HepG2 (cell line): ENCODE measurements around the gene GPR158. TPM values are rescaled to one million over a fixed set of nuclear protein-coding genes. Genes with fewer than 3 reads are reported as not detected.

ENCODE experiments used
- ATAC-seq: fragments of 200-7000 bp; cut with Tn5 transposase; 3 replicates; pipeline ENCODE4 v1.9.1; 2020; ENCODE audit warnings: mild to moderate bottlenecking, moderate library complexity
- BruUV-seq: library from RNA; stranded (reverse); fragments of 400-500 nt; replicated peaks from 2 replicates; lab custom pipeline; 2021; lab: Mats Ljungman, UMichigan
- CTCF ChIA-PET: fragments of 300-600 bp; formaldehyde crosslinking; extraction: SDS; loops from one replicate; lab custom pipeline; 2021; ENCODE audit warnings: low total read pairs, inconsistent platforms, low intra/inter-chr PET ratio; lab: Yijun Ruan, JAX
- POLR2A ChIA-PET: fragments of 350-600 bp; sonication (Branson Sonifier 250); formaldehyde crosslinking; loops from one replicate; lab custom pipeline; 2020; ENCODE audit warnings: antibody characterized with exemption, inconsistent platforms; lab: Yijun Ruan, JAX
- DNase-seq: peaks from one replicate; pipeline ENCODE4 v3.0.0-alpha.2; 2015; ENCODE audit warnings: low spot score
- FAIRE-seq: peaks from 3 replicates; lab custom pipeline; 2011; peaks lifted over from hg19 to GRCh38; lab: Jason Lieb, UNC
- H2AFZ ChIP-seq: one replicate; pipeline ENCODE4 v1.6.1; 2011; ENCODE audit warnings: low read length, inconsistent platforms
- H3K27ac ChIP-seq: fragments of 300-600 bp; 3 replicates; pipeline ENCODE4 v1.8.0; 2011; ENCODE audit warnings: mixed run types, mild to moderate bottlenecking, mixed read lengths, low read length, inconsistent platforms; ENCODE audit not compliant: insufficient read depth; ENCODE audit errors: extremely low read length
- H3K27me3 ChIP-seq, 2 experiments: fragments of 200-600 bp in 1 of 2; 2 replicates in 1 of 2; 3 replicates in 1 of 2; pipeline versions ENCODE4 v1.6.0 to v1.8.0; 2011; ENCODE audit warnings: low read length in 2 of 2, mild to moderate bottlenecking in 2 of 2, moderate library complexity in 2 of 2, inconsistent platforms in 1 of 2; ENCODE audit not compliant: insufficient read depth in 2 of 2, control insufficient read depth in 1 of 2
- H3K36me3 ChIP-seq, 2 experiments: fragments of 200-600 bp in 1 of 2; replicated peaks in 1 of 2; 2 replicates in 1 of 2; 3 replicates in 1 of 2; pipeline versions ENCODE4 v1.5.1 to v1.8.0; 2011; ENCODE audit warnings: low read length in 2 of 2, inconsistent platforms in 1 of 2; ENCODE audit not compliant: insufficient read depth in 2 of 2, control insufficient read depth in 1 of 2
- H3K4me1 ChIP-seq: 2 replicates; pipeline ENCODE4 v1.5.1; 2012; ENCODE audit warnings: low read length, inconsistent platforms; ENCODE audit not compliant: insufficient read depth
- H3K4me2 ChIP-seq: 2 replicates; pipeline ENCODE4 v1.6.0; 2011; ENCODE audit warnings: low read depth, low read length, inconsistent platforms
- H3K4me3 ChIP-seq, 3 experiments: fragments of 200-600 bp in 1 of 3; sonication (generic), shearing (Covaris generic) in 1 of 3; replicated peaks in 1 of 3; 2 replicates each; pipeline ENCODE4 v1.5.1; 2011 to 2016; ENCODE audit warnings: low read length in 3 of 3, inconsistent platforms in 2 of 3, low read depth in 2 of 3, mild to moderate bottlenecking in 2 of 3, control low read depth in 1 of 3, mixed read lengths in 1 of 3; ENCODE audit not compliant: insufficient read depth in 1 of 3
- H3K79me2 ChIP-seq: one replicate; pipeline ENCODE4 v1.6.1; 2011; ENCODE audit warnings: low read length, inconsistent platforms; ENCODE audit not compliant: insufficient read depth
- H3K9ac ChIP-seq: 2 replicates; pipeline ENCODE4 v1.6.0; 2011; ENCODE audit warnings: mild to moderate bottlenecking, low read depth, low read length, inconsistent platforms; ENCODE audit not compliant: insufficient read depth
- H3K9me3 ChIP-seq: 2 replicates; pipeline ENCODE4 v1.5.1; 2012; ENCODE audit warnings: mild to moderate bottlenecking, low read length
- H4K20me1 ChIP-seq: 2 replicates; pipeline ENCODE4 v1.6.0; 2011; ENCODE audit warnings: inconsistent platforms, mild to moderate bottlenecking, low read length, moderate library complexity; ENCODE audit not compliant: insufficient read depth
- ASH2L ChIP-seq: fragments of 300-600, 200-600 bp; sonication (generic); IDR thresholded peaks from 2 replicates; pipeline ENCODE4 v1.7.0; 2017; ENCODE audit warnings: low read depth, mild to moderate bottlenecking, moderate library complexity, mixed read lengths, low read length; ENCODE audit not compliant: insufficient read length
- ATM ChIP-seq: fragments of 450-650 bp; IDR thresholded peaks from 2 replicates; pipeline ENCODE4 v1.7.1; 2017; ENCODE audit warnings: mild to moderate bottlenecking, borderline replicate concordance
- CBX2 ChIP-seq, 2 experiments: fragments of 200-600 bp in 1 of 2; sonication (generic); formaldehyde crosslinking in 1 of 2; IDR thresholded peaks; 2 replicates each; pipeline versions ENCODE4 v1.7.0 to v1.8.1; 2018 to 2022; ENCODE audit warnings: low read depth in 2 of 2, low read length in 1 of 2, mild to moderate bottlenecking in 1 of 2, missing genetic modification reagents in 1 of 2
- KAT8 ChIP-seq: IDR thresholded peaks from 2 replicates; pipeline ENCODE4 v1.6.1; 2016; ENCODE audit warnings: missing genetic modification reagents, missing compliant biosample characterization
- RFX5 ChIP-seq: IDR thresholded peaks from 2 replicates; pipeline ENCODE4 v1.6.1; 2011; ENCODE audit warnings: low read depth, low read length, improper control_type of control experiment
- SOX13 ChIP-seq, 3 experiments: fragments of 450-650 bp in 1 of 3; sonication (generic) in 1 of 3; formaldehyde crosslinking in 1 of 3; IDR thresholded peaks in 2 of 3; conservative IDR thresholded peaks in 1 of 3; 2 replicates each; pipeline versions ENCODE4 v1.5.0 to v1.6.1; 2016 to 2020; ENCODE audit warnings: antibody characterized with exemption in 1 of 3, mild to moderate bottlenecking in 1 of 3, missing compliant biosample characterization in 1 of 3, missing genetic modification reagents in 1 of 3, moderate library complexity in 1 of 3
- TCF7L2 ChIP-seq: IDR thresholded peaks from 2 replicates; pipeline ENCODE4 v1.6.1; 2011; ENCODE audit warnings: mild to moderate bottlenecking, low read depth, low read length, moderate library complexity
- TOPORS ChIP-seq: sonication (generic); formaldehyde crosslinking; IDR thresholded peaks from 2 replicates; pipeline ENCODE4 v1.8.0; 2023; ENCODE audit warnings: mild to moderate bottlenecking, missing genetic modification reagents
- ZFP36L2 ChIP-seq: sonication (generic); formaldehyde crosslinking; IDR thresholded peaks from 2 replicates; pipeline ENCODE4 v1.4.0; 2020; ENCODE audit warnings: missing genetic modification reagents
- ZKSCAN8 ChIP-seq: IDR thresholded peaks from 2 replicates; pipeline ENCODE4 v1.6.1; 2016; ENCODE audit warnings: borderline replicate concordance, missing genetic modification reagents, missing compliant biosample characterization
- ZMAT3 ChIP-seq: sonication (generic); formaldehyde crosslinking; conservative IDR thresholded peaks from 2 replicates; pipeline ENCODE4 v1.7.0; 2021; ENCODE audit warnings: missing genetic modification reagents
- ZMYM3 ChIP-seq: sonication (generic); formaldehyde crosslinking; IDR thresholded peaks from 2 replicates; pipeline ENCODE4 v1.5.1; 2020; ENCODE audit warnings: mild to moderate bottlenecking, missing genetic modification reagents
- ZNF274 ChIP-seq: sonication (generic); formaldehyde crosslinking; IDR thresholded peaks from 2 replicates; pipeline ENCODE4 v1.5.1; 2020; ENCODE audit warnings: mild to moderate bottlenecking, missing genetic modification reagents
- ZNF589 ChIP-seq: sonication (generic); formaldehyde crosslinking; conservative IDR thresholded peaks from 2 replicates; pipeline ENCODE4 v1.8.0; 2022; ENCODE audit warnings: mild to moderate bottlenecking, moderate library complexity, missing genetic modification reagents
- ZNF605 ChIP-seq: sonication (generic); formaldehyde crosslinking; IDR thresholded peaks from 2 replicates; pipeline ENCODE4 v1.8.0; 2022; ENCODE audit warnings: mild to moderate bottlenecking, missing genetic modification reagents
- WGBS: methylation state at CpG from one replicate; pipeline ENCODE4 v1.1.6; 2017; ENCODE audit warnings: low lambda C conversion rate; 5-methylcytosine and 5-hydroxymethylcytosine counted together
- in situ Hi-C: cut with HindIII; loops from 2 replicates; pipeline ENCODE4 v1.10.0; 2017; ENCODE audit warnings: low pct_unique_long_range_greater_than_20kb; ENCODE audit not compliant: extremely low pct_ligation_motif_present
- intact Hi-C: fragments of 100-400 bp; cut with micrococcal nuclease; formaldehyde crosslinking; loops from one replicate; pipeline ENCODE4 v1.10.0; 2022; ENCODE audit not compliant: unreplicated experiment
- polyA plus RNA-seq, 8 experiments: library from polyadenylated mRNA; depleted of rRNA in 3 of 8; stranded (reverse) in 7 of 8; unstranded in 1 of 8; fragments of >200 nt; fragmentation: Illumina TruSeq in 4 of 8; extraction: Trizol in 4 of 8; gene quantifications; 2 replicates each; pipeline versions ENCODE4 v1.2.1 to v1.2.3, GENCODE V29; 2011 to 2016; ENCODE audit warnings: low read depth in 4 of 8, missing spikeins in 1 of 8, mixed read lengths in 1 of 8; ENCODE audit not compliant: insufficient read depth in 1 of 8
- total RNA-seq, 5 experiments: library from RNA; depleted of rRNA; stranded (reverse); fragments of >200 nt; fragmentation: Illumina TruSeq; extraction: Trizol; gene quantifications; 2 replicates each; pipeline ENCODE4 v1.2.3, GENCODE V29; 2016; ENCODE audit warnings: low read depth in 1 of 5
- TF ChIP-seq, protein P1 (sequence below): sonication (generic); formaldehyde crosslinking; IDR thresholded peaks from 2 replicates; pipeline ENCODE4 v1.5.0; 2020; ENCODE audit warnings: missing genetic modification reagents, mild to moderate bottlenecking, borderline replicate concordance
- TF ChIP-seq, protein P2 (sequence below): sonication (generic); formaldehyde crosslinking; IDR thresholded peaks from 2 replicates; pipeline ENCODE4 v1.5.1; 2020; ENCODE audit warnings: missing genetic modification reagents, mild to moderate bottlenecking, borderline replicate concordance

GPR158 gene
- total and polyA plus RNA-seq, 2 of the 13 experiments (the other 11 are each of a cell fraction or from before 2014, with no cell fraction given), result not detected

DNA sequence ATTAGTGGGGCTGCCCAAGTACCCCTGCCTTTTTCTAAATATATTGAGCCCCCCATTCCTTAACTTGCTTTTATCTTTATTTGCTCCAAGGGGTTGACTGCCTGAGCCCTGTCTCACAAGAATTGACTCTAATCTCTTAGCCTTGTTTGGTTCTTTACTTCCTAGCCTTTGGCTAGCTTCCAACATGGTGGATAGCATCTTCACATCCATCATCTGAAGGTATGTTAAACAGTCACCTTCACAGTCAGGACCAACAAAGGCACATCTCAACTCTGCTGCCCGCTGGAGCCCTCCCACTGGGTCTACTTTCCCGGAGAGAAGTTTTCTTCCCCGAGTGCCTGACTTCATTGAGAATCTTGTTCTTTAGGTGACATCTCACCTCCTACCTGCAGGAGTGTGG is 329.5 kb downstream of the GPR158 start:
- CTCF ChIA-PET, result no interaction called here
- Histone ChIP-seq H3K9ac (no peak overlapping the region), H3K27ac (no peak overlapping the region), H3K4me3 (no peak overlapping the region), H3K9me3 (no peaks in the 10 kb centered on the region), H4K20me1 (no peaks in the 10 kb centered on the region), H2AFZ (no peak overlapping the region), H3K79me2 (no peaks in the 10 kb centered on the region), H3K36me3 (no peaks in the 10 kb centered on the region), H3K27me3 (0 out of 5 replicates have a peak, but pooled peaks cover 0 to 3% of the 10 kb centered on the region in 2 experiments), H3K4me2 (no peak overlapping the region), H3K4me1 (no peaks in the 10 kb centered on the region)
- WGBS, result 2% methylated on average over 3 of the region's 3 CpGs
- DNase-seq (no peak), ATAC-seq (no peak), FAIRE-seq (no peak)
- TF ChIP-seq CBX2 (IDR thresholded peaks at IDR 0.05; ENCODE audit: low read depth, low read length) (no peak), CBX2 (CRISPR knock-in tag; IDR thresholded peaks at IDR 0.05; ENCODE audit: low read depth) (no peak), RFX5 (no peak), KAT8 (CRISPR knock-in tag) (no peak), ZMAT3 (CRISPR knock-in tag) (no peak), ZFP36L2 (CRISPR knock-in tag) (no peak), ZNF589 (CRISPR knock-in tag) (no peak), TCF7L2 (no peak)
- TF ChIP-seq, protein P1, sequence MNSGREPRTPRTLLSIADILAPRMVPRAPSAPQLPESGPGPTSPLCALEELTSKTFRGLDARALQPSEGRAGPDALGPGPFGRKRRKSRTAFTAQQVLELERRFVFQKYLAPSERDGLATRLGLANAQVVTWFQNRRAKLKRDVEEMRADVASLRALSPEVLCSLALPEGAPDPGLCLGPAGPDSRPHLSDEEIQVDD (CRISPR knock-in tag), result no peak
- intact Hi-C loops, result no loop called here
- BruUV-seq, result no TSS peak
- POLR2A ChIA-PET, result no interaction called here
- in situ Hi-C loops, result no loop called here

DNA sequence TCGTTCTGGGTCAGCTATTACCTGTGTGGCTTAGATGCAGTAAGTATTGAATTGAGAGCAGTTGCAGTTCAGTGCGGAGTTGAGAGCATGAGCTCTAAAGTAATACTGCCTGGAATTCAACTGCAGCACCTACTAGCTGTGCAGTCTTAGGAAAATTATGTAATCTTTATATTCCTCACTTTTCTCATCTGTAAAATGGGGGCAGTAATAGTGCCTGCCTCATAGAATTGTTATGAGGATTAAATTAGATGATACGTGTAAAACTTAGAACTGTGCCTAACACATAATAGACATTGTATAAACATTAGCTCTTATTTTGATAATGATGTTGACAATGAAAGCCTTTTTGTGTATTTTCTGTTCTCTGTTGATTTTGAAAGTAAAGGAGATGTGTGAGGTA is 330.0 kb downstream of the GPR158 start:
- DNase-seq (no peak), ATAC-seq (no peak), FAIRE-seq (no peak)
- no TSS peak for BruUV-seq
- no peaks in the 10 kb centered on the region for H3K4me1 ChIP-seq
- no peak overlapping the region for H2AFZ ChIP-seq
- H3K9me3 ChIP-seq, result no peaks in the 10 kb centered on the region
- no peaks in the 10 kb centered on the region for H3K79me2 ChIP-seq
- CTCF ChIA-PET, result no interaction called here
- no peak overlapping the region for H3K9ac ChIP-seq
- no peaks in the 10 kb centered on the region for H3K36me3 ChIP-seq
- POLR2A ChIA-PET, result no interaction called here
- intact Hi-C loops (no loop called here), in situ Hi-C loops (no loop called here)
- H3K4me2 ChIP-seq, result no peak overlapping the region
- H4K20me1 ChIP-seq, result no peaks in the 10 kb centered on the region
- H3K4me3 ChIP-seq, result no peak overlapping the region
- no peak overlapping the region for H3K27ac ChIP-seq
- 7% methylated on average over 3 of the region's 3 CpGs for WGBS
- H3K27me3 ChIP-seq, result 0 out of 5 replicates have a peak, but pooled peaks cover 0 to 3% of the 10 kb centered on the region in 2 experiments
- TF ChIP-seq ZMYM3 (CRISPR knock-in tag), result no peak
- TF ChIP-seq, protein P2, sequence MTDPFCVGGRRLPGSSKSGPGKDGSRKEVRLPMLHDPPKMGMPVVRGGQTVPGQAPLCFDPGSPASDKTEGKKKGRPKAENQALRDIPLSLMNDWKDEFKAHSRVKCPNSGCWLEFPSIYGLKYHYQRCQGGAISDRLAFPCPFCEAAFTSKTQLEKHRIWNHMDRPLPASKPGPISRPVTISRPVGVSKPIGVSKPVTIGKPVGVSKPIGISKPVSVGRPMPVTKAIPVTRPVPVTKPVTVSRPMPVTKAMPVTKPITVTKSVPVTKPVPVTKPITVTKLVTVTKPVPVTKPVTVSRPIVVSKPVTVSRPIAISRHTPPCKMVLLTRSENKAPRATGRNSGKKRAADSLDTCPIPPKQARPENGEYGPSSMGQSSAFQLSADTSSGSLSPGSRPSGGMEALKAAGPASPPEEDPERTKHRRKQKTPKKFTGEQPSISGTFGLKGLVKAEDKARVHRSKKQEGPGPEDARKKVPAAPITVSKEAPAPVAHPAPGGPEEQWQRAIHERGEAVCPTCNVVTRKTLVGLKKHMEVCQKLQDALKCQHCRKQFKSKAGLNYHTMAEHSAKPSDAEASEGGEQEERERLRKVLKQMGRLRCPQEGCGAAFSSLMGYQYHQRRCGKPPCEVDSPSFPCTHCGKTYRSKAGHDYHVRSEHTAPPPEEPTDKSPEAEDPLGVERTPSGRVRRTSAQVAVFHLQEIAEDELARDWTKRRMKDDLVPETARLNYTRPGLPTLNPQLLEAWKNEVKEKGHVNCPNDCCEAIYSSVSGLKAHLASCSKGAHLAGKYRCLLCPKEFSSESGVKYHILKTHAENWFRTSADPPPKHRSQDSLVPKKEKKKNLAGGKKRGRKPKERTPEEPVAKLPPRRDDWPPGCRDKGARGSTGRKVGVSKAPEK (CRISPR knock-in tag), result no peak
- TF ChIP-seq ASH2L, result no peak
- TF ChIP-seq SOX13 (IDR thresholded peaks at IDR 0.05), result no peak
- TF ChIP-seq SOX13 (CRISPR knock-in tag; conservative IDR thresholded peaks at IDR 0.05 in 1 of 2, IDR thresholded peaks at IDR 0.05 in 1 of 2), result no peak
- no peak for TF ChIP-seq ZNF274 (CRISPR knock-in tag)
- no peak for TF ChIP-seq ZKSCAN8 (CRISPR knock-in tag)
- no peak for TF ChIP-seq ATM
- no peak for TF ChIP-seq TOPORS (CRISPR knock-in tag)
- TF ChIP-seq ZNF605, result no peak
